Measurements from ENCODE around the gene A3GALT2.

A3GALT2 gene

GRCh38 chr1:33307494-33307864, 13.4 kb downstream of the A3GALT2 start:
- no peak for DNase-seq (ENCODE audit: low read depth)

GRCh38 chr1:33306653-33307493, 14.0 kb downstream of the A3GALT2 start:
- DNase-seq (ENCODE audit: low read depth): no peak
- peak overlapping the region; percentile 36 for H3K4me3 ChIP-seq (ENCODE audit: low read depth, low read length)
- TF ChIP-seq, protein P1, sequence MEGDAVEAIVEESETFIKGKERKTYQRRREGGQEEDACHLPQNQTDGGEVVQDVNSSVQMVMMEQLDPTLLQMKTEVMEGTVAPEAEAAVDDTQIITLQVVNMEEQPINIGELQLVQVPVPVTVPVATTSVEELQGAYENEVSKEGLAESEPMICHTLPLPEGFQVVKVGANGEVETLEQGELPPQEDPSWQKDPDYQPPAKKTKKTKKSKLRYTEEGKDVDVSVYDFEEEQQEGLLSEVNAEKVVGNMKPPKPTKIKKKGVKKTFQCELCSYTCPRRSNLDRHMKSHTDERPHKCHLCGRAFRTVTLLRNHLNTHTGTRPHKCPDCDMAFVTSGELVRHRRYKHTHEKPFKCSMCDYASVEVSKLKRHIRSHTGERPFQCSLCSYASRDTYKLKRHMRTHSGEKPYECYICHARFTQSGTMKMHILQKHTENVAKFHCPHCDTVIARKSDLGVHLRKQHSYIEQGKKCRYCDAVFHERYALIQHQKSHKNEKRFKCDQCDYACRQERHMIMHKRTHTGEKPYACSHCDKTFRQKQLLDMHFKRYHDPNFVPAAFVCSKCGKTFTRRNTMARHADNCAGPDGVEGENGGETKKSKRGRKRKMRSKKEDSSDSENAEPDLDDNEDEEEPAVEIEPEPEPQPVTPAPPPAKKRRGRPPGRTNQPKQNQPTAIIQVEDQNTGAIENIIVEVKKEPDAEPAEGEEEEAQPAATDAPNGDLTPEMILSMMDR (conservative IDR thresholded peaks at IDR 0.05; ENCODE audit: low read depth, low read length): no peak

More at GRCh38 chr1:33307494-33307864, 13.4 kb downstream of the A3GALT2 start:
- TF ChIP-seq, protein P1 (conservative IDR thresholded peaks at IDR 0.05; ENCODE audit: low read depth, low read length): no peak
- H3K4me3 ChIP-seq (ENCODE audit: low read depth, low read length): no peak overlapping the region

DNA sequence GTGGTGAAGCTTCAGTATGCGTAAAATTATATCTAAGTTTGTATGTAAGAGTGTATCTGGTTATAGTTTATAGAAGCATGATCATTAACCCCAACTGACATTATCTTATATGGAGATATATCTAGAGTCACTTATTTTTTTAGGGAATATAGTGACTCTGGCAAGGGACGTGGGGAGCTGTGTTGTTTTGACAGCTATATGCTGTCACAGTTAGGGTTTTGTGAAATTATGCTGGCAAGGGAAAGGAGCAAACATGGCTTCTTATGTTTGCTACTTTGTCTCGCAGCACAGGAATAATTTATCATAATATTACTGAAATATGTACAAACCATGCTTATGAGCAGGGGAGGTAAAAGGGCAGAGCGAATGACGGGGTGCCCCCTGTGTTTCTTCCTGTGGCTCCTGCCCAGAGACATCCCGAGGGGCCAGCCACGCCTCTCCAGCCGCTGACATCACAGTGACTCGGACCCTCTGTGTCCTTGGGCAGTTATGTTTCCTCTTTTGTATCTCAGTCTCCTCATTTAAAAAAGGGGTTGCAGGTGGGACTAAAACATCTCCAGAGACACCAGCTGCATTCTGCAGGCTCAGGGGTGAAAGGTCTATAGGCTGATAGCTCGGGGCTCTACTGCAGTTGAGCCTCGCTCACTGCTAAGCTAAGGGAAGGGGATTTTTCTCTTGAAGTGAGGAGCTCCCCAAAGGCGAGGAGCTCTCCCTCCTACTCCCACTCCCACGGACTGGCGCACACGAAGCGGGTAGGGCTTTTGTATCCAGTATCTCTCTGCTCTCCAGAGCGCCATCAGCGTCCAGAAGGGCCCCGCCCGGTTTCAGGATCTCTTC, 14.9 kb downstream of the A3GALT2 start:
- H3K4me3 ChIP-seq (ENCODE audit: low read depth, low read length): peak overlapping the region; percentile 28
- TF ChIP-seq, protein P1 (conservative IDR thresholded peaks at IDR 0.05; ENCODE audit: low read depth, low read length): no peak
- no peak for DNase-seq (ENCODE audit: low read depth)

GRCh38 chr1:33305016-33305415, 15.9 kb downstream of the A3GALT2 start:
- TF ChIP-seq, protein P1 (conservative IDR thresholded peaks at IDR 0.05; ENCODE audit: low read depth, low read length): no peak
- no peak overlapping the region for H3K4me3 ChIP-seq (ENCODE audit: low read depth, low read length)

GRCh38 chr1:33302325-33302724, 18.6 kb downstream of the A3GALT2 start:
- H3K4me3 ChIP-seq (ENCODE audit: low read depth, low read length): no peak overlapping the region
- no peak for DNase-seq (ENCODE audit: low read depth)
- TF ChIP-seq, protein P1 (conservative IDR thresholded peaks at IDR 0.05; ENCODE audit: low read depth, low read length): no peak

More at GRCh38 chr1:33305016-33305415, 15.9 kb downstream of the A3GALT2 start:
- DNase-seq (ENCODE audit: low read depth): no peak

DNA sequence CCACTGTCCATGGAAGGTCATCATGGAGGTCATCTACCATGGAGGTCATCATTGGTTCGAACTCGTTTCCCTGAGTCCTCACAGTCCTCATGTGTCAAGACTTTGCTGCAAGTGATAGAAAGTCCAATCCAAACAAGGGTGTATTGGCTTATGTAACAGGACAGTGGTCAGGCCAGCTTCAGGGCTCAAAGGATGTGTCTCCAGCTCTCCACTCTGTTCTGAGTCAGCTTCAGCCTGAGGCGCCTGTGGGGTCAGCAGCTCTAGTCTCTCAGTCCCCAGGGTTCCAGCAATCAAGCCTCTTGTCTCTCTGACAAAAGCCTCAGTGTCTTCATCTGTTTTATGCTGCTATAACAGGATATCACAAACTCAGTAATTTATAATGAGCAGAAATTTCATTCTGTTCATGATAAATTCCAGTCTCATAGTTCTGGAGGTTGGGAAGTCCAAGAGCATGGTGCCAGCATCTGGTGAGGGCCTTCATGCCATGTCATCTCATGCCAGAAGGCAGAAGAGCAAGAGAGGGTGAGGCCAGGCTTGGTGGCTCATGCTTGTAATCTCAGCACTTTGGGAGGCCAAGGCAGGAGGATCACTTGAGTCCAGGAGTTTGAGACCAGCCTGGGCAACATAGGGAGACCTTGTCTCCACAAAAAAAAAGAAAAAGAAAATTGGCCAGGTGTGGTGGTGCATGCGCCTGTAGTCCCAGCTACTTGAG, 19.5 kb downstream of the A3GALT2 start:
- DNase-seq (ENCODE audit: low read depth): no peak
- H3K4me3 ChIP-seq (ENCODE audit: low read depth, low read length): no peak overlapping the region
- TF ChIP-seq, protein P1 (conservative IDR thresholded peaks at IDR 0.05; ENCODE audit: low read depth, low read length): no peak

Measured in choroid plexus epithelial cell (primary cell).